GM18508 (cell line): Measurements from ENCODE around the gene ATP2B2.

Source experiments
- ATAC-seq: cut with Tn5 transposase; IDR thresholded peaks from one replicate; pipeline ENCODE4 v1.9.1; 2021; ENCODE audit warnings: moderate number of reproducible peaks; ENCODE audit not compliant: insufficient read depth, unreplicated experiment

ATP2B2 gene

DNA sequence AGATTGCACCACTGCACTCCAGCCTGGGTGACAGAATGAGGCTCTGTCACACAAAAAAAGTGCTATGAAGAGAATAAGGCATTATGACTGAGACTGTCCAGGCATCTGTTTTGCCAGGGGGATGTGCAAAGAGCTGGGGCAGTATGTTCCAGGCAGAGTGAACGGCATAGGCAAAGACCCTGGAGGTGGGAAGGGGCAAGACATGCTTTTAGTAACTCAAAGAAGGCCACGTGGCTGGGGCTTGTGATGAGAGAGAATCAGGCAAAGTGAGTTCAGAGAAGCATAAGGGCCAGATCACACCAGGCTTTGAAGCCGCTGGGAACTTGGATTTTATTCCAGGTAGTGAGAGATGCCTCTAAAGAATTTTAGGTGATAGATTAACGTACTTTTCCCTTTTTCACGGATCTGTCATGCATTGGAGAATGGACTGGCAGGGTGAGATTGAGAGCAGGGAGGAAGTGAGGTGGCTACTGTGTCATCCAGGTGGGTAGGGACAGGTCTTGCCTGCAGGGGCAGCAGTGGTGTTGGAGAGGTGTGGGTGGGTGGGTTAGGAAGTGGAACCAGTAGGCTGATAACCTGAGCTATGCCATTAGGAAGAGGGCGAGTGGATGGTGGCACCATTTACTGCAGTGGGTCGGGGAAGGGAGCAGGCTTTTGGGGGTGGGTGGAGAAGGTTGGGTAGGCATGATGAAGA lies 31.7 kb downstream of the ATP2B2 start:
- ATAC-seq: no peak

DNA sequence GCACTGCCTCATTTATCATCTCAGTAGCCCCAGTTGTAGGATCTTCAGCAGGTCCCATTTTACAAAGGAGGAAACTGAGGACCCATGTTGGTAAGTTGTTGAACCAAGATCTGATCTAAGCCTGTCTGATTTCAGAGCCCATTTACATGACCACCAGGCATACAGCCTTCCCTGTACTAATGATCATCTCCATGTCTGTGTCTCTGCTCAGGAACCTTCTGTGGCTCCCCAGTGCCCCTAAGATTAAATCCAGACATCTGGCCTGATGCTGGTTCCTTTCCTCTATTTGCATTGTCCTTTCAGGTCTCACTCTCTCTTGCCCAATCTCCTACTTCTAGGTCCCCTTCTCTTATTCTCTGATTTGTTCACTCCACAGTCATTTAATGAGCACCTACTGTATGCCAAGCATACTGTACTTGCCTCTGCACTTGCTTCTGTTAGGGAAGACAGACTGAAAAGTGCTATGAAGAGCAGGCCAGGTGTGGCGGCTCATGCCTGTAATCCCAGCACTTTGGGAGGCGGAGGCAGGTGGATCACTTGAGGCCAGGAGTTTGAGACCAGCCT lies 32.4 kb downstream of the ATP2B2 start:
- no peak for ATAC-seq

DNA sequence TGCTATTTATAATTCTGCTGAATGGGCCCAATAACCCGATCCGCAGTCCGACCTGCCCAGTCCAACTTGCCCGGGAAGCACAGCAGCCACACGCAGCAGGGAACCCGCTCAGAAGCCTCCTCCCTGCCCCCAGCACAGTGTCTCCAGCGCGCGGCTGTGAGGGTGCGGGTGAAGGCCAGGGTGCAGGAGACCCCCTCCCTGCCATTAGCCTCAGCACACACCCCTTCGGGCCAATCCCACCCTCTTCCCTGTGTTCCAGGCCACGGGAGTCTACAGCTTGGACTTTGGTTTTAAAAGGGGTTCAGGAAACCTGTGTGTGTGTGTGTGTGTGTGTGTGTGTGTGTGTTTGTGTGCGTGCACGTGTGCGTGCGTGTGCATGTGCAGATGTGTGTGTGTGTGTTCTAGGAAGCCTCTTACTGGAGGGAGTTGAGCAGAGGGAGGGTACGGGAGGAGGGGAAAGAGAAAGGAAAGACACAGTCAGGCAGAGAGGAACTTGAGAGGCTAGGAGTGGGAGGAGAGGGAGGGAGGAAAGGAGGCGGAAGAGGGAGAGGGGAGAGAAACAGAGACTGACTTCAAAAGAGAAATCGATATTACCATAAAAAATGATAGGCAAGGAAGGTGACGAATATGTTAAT lies 34.2 kb downstream of the ATP2B2 start:
- no peak for ATAC-seq

DNA sequence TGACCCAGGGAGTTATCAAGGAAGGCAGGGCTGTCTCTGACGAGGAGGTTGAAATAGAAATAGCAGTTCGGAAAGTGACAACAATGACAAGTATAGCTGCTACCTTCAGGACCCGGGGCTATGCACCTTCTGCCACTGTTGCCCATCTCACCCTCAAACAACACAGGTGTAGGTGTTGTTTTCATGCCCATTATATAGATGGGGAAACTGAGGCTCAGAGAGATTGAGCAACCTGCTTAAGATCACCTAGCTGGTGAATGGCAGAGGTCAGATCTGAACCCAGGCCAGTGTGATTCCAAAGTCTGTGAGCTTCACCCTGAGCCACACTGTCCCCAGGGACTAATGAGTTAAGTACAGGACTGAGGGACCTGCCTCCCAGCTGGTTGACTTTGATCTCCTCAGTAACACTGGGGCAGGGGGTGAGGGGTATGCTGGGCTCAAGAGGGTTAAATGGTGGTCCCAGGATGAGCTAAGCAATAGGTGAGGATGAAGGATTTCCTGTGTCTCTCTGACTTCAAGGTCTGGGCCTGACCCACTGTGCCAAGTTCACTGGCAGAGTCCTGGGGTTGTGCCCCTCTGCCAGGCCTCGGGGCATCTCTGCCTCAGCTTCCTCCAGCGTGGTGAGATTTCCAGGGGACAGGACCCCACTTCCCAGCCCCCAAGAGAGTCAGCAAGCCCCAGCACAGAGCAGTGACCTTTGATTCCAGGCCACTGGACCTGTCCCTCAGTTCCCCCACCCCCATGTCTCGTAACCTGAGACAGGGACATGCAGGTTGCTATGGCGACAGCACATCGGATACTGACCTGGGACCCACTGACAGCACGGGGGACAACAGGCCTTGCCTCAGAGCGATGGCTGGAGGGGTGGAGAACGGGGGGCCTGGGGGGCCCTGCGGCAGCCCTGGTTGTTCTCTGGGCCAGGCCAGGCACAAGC lies 35.0 kb downstream of the ATP2B2 start:
- ATAC-seq: no peak

DNA sequence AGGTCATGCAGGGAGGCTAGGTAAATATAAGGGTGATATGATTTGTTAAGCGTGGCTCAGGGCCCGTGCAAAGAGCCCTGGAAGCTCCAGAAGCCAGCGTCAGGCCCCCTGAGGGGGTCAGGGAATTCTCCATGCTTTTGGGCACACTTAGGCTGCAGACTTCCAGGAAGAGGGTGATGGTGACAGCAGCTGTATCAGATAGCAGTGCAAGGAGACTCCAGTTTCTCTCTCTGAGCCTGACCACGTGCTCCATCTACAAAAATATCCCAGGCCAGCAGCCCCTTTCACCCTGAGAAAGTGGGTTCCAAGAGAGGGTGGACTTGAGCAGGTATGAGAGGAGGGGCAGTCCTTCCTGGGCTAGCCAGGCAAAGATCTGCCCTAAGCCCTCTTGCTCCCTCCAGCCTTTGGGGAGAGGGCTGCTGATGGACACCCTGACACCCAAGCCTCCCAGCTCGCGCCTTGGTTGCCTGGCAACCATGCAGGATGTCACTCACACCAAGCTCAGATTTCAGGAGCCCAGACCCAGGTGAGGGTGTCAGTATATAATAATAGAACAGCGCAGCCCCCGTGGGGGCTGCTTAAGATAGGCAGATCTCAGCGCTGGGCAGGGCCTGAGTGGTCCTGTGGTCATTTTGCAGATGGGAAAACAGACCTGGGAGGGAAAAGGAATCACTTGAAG lies 35.8 kb downstream of the ATP2B2 start:
- ATAC-seq: no peak

DNA sequence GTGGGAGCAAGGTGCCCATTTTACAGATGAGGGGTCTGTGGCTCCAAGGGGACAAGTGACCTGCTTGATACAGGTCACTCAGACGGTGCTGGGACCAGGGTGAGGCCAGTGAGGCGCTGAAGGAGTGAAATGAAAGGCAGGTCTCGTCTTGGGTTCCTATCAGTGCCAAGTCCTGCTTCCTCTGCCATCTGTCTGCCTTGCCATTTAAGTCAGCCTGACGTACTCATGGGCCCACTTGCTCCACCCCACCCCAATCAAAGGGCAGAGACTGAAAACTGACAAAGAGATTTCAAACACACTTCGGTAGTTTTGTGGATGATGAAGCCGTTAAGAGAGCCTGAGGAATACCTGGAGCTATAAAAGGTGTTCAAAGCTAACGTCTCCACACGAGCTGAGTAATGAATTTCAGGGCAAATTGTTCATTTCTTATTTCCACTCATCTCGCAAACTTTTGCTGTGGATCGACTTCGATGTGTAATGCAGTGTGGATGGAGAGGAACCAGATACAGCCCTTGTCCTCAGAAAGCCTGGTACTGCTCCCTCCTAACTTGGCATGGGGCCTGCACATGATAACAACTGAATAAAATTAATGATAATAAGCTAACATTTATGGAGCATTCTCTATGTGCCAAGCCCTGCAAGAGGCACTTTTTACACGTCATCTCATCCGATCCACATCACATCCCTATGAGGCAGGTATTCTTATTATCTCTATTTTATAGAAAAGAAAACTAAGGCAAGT lies 36.6 kb downstream of the ATP2B2 start:
- ATAC-seq: no peak

DNA sequence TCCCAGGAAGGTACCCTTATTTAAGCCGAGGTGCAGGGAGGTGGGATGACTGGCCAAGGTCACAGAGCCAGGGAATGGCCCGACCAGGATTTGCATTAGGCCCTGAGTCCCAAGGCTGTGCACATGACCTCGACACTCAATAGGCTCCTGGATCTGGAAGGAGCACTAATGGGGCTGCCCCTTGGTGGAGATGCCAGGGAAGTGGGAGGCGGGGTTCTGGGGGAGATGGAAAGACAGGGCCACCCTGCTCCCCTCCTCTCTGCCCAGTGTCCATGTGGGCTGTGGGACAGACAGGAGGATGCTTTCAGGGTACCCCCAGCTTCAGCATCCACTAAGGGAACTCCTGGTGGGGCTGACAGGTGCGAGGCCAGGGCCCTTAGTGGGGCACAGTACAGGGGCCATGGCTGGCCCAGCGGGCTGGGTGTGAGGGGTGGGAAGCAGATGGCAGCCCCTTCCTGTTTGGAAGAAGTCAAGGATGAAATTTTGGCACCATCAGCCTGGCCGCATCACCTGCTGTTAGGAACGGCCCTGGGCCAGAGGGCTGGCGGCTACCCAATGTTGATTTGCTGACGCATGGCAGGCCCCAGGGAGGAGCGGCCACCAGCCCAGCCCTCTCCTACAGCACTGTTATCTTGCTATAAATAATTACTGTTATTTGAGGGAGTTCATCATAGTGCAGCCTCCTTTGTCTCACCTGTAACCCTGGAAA lies 37.3 kb downstream of the ATP2B2 start:
- ATAC-seq: no peak

DNA sequence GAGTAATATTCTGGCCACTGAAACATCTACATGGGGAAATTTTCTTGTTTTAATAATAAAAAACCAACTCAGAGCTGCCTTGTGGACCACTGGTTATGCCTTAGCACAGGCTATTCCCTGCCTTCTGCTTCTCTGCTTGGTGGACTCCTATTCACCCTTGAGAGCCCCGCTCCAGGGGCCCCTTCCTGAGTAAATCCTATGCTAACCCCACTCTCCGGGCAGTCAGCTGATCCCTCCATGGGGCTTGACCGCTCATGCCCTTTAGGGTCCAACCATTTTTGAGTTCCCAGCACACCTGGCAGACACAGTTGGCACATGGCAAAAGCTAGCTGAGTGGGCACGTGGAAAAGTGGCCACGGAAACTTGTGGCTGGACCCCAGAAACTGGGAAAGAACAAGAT lies 38.2 kb downstream of the ATP2B2 start:
- ATAC-seq: no peak

DNA sequence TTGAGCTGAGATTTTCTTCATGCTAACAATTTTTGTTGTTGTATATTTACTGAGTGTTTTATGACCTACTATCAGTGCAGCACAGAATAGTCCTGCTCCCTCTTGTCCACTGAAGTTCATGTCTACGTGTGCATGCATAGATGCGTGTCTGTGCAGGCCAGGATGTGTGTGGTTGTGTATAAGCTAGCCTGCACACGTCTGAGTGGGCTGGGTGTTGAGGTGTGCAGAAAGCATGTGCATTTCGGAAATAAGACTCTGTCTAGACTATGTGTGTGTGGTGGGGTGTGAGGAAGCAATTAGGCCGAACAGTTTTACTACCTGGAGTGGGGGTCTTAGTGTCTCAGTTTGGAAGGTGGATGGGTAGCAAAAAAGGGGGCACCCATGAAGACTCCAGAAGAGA lies 39.2 kb downstream of the ATP2B2 start:
- ATAC-seq: no peak

DNA sequence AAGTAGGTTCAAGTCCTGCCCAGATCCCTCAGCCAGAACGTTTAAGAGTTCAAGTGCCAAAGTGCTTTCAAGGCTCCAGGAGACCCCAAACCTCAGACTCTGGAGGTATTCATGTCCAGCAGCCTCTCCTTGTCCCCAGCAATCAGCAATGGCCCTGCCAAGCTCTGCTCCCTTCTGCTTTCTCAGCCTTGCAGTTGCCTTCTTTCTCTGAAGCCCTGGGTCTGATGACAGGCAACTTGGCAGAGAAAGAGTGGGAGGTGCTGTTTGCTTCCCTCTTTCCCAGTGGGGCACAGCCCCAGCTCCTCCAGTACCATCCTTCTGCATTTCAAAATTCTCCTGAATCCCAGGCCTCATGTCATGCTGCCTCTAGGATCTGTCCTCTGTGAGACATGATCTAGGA lies 40.2 kb downstream of the ATP2B2 start:
- no peak for ATAC-seq

DNA sequence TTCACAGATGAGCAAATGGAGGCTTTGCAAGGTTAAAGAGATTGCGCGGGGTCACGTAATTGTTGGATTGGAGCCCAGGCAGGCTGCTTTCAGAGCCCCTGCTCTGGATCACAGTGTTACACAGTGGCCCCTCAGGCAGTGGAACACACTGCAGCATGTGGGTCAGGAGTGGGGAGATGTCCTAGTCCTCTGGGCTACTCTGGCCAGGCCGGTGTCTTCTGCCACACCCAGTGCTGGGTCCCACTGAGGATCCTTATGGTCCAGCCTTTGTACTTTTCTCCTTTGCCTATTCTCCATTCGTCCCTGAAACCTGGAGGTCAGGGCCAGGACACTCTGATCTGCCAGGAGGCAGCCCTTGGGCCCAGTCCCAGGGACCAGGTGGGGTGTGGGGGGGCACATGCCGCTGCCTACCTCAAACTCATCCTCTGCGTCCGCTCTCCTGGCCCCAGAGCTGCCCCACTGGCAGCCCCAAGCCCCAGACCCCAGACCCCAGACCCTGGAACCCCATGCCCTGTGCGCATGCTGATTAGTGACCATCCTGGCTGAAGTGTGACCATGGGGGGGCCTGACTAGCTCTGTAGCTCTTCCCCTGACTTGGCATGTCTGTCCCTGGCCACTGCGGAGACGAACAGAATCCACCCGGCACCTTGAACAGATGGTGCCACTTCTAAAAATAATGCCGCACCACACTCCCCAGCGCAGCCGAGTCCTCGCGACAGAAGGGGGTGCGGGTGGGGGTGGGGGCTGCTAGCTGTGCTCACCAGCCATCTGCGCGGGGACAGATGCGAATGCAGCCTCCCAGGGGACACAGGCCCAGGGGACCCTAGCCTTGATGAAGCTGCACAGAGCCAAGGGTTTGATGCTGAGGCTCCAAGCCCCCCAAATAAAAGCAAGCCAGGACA lies 41.6 kb downstream of the ATP2B2 start:
- ATAC-seq: no peak

DNA sequence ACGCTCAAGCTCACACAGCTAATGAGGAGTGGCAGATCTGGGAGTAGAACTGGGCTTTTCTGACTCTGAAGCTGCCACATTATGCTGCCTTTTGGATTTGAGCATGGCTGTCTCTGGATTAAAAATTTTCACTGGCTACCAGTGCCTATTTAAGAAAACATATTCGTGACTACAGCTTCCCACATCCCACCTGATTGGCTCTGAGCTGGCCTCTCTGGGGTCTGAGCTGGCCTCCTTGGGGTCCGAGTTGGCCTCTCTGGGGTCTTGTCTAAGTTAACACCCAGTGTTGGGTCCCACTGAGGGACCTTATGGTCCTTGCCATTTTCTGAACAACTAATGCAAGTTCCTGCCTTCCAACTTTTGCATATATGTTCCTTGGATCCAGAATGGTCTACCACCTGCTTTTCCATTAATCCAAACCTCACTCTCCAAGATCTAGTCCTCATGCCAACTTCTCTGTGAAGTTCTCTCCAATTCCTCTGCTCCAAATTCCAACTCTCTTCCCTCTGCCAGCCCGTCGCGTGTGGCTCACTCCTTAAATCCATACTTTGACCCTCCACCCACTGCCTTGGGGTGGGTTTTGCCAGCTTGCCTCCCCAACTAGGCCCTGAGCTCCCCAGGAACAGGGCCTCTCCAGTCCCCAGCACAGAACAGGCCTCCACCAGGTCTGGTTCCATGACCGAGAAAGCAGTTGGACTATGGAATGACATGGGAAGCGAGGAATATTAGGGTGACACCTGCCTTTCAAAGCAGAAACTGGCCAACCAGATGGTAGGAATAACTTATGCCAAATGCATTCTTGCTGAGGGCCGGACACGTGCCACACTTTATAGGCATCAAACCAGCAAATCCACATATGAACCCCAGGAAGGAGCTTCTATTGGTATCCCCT lies 42.5 kb downstream of the ATP2B2 start:
- ATAC-seq: no peak

DNA sequence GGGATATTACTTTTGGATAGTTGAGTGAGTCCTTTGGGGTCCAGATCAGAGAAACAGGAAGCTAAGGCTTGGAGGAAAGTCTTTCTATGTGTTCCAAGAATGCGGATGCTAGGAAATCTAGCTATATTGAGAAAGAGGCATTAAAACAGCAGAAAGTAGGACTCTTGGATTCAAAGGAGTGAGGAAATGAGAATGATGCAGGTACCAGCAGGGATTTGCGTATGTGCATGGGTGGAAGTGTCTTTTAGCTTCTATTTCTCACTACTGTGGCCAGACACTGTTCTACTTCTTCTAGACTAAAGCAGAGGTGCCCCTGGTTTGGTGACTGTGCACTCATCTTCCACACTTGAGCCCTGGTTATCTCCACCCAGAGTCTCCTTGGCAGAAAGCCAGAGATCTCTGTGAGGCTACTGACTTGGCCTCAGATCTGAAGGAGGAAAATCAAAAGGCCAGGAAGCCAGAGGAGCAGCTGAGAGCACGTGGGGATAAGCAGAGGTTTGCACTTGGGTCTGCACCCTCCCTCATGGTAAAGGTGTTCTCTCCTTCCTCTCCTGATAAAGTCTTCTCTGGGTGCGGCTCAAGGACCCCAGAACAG lies 44.3 kb downstream of the ATP2B2 start:
- ATAC-seq: no peak

DNA sequence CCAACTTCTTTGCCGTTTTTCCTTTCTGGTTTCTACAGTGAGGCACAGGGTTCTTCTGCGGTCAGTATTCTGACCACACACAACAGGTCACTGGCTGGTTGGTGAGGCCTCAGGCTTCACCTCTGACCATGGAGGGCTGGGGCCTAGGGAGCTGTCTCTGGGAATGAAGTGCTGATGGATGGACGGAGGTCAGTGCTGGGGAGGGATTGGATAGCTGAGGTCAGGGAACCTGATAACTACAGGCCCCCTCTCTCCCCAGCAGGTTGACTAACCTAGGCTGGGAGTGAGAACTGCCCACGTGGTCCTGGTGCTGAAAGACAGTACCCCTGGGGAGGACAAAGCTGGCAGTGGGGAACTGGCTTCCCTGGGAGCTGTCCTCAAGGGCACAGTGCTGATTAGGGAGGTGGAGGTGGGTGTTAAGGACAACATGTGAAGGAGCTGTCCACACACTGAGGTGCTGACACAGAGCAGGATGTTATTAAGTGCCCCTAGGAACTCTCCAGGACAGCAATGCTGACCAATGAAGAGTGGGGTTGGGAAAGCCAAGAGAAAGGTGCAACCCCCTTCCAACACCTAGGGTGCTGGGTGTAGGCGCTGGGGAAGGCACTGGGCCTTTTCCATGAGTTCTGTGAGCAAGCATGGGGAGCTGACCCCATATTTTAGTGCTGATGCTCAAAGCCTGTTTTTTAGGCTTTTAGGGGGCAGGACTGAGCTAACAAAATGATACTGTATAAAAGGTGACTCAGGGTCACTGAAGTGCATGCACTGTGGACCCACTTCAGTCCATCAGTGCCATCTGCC lies 45.2 kb downstream of the ATP2B2 start:
- no peak for ATAC-seq

DNA sequence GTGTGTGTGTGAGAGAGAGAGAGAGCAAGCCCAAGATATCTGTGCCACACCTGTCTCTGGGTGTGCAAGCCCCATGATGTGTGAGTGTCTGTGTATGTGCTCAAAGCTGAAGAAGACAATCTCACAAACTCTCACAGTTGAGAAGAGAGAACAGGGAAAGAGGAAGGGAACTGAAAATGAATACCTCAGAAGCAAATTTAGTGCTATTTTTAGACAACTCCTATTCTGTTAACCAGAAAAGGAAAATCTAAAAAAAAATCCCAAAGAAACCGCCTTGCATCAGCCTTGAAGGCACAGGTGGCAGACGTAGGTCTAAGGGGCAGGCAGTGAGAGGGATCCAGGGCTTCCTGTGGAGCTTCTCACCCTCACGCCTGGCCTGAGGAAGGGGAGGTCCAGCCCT lies 47.8 kb downstream of the ATP2B2 start:
- ATAC-seq: no peak

DNA sequence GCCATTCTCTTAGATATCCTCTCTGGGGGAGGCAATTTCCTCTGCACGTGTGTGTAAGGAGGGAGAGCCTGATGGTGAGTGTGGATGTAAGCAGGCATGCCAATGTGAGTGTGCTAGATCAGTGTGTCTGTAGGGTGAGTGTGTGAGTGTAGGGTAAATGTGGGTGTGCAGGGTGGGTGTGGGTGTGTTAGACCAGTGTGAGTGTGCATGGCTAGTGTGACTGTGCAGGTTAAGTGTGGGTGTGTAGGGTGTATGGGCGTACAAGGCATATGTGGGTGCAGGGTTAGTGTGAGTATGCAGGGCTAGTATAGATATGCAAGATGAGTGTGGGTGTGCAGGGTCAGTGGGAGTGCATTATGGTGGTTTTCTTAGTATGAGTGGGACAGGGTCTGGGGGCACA lies 48.4 kb downstream of the ATP2B2 start:
- ATAC-seq: no peak
